Esophagus squamous epithelium (tissue), 4 donors: ENCODE results near the gene NDUFB11.

Experiments
- CTCF ChIP-seq, 6 experiments: fragments of 450-650 bp in 4 of 6; fragments of 200-600 bp in 2 of 6; sonication (generic) in 2 of 6; IDR thresholded peaks; one replicate each; pipeline ENCODE4 v1.5.1; 2016 to 2019; ENCODE audit warnings: antibody characterized with exemption in 6 of 6, mild to moderate bottlenecking in 4 of 6, moderate library complexity in 4 of 6
- POLR2A ChIP-seq, 4 donors: fragments of 450-650 bp; IDR thresholded peaks; one replicate each; pipeline ENCODE4 v1.6.1; 2017; ENCODE audit warnings: antibody characterized with exemption in 4 of 4, mild to moderate bottlenecking in 4 of 4, moderate library complexity in 3 of 4

GRCh38 chrX:47169273-47169672, 24.8 kb upstream of the NDUFB11 start:
- TF ChIP-seq CTCF (IDR thresholded peaks at IDR 0.05) (no peak), POLR2A (IDR thresholded peaks at IDR 0.05) (no peak)
